HepG2 (cell line): ENCODE data around the gene RILP. TPM values are rescaled to one million over a fixed set of nuclear protein-coding genes. Genes with fewer than 3 reads are reported as not detected.

Experiments used
- CEBPZ ChIP-seq: IDR thresholded peaks from 2 replicates; pipeline ENCODE4 v1.6.1; 2012; ENCODE audit warnings: low read length, improper control_type of control experiment
- CREB1 ChIP-seq, 2 experiments: fragments of 450-650 bp in 1 of 2; IDR thresholded peaks; 2 replicates each; pipeline ENCODE4 v1.6.1; 2016 to 2017; ENCODE audit warnings: control low read depth in 1 of 2, mild to moderate bottlenecking in 1 of 2, missing compliant biosample characterization in 1 of 2, missing genetic modification characterization in 1 of 2
- DNMT3B ChIP-seq: conservative IDR thresholded peaks from 2 replicates; pipeline ENCODE4 v1.6.1; 2016; ENCODE audit warnings: missing biosample characterization, control low read depth
- ETV6 ChIP-seq: sonication (generic); formaldehyde crosslinking; conservative IDR thresholded peaks from 2 replicates; pipeline ENCODE4 v1.4.0; 2020; ENCODE audit warnings: missing genetic modification reagents
- HNF1B ChIP-seq: sonication (generic); formaldehyde crosslinking; IDR thresholded peaks from 2 replicates; pipeline ENCODE4 v1.5.1; 2020; ENCODE audit warnings: mild to moderate bottlenecking, moderate library complexity, missing genetic modification reagents
- IRF9 ChIP-seq: sonication (generic); formaldehyde crosslinking; IDR thresholded peaks from 2 replicates; pipeline ENCODE4 v1.8.0; 2022; ENCODE audit warnings: missing genetic modification reagents, mild to moderate bottlenecking, borderline replicate concordance
- PITX1 ChIP-seq: sonication (generic); formaldehyde crosslinking; IDR thresholded peaks from 2 replicates; pipeline ENCODE4 v1.5.1; 2020; ENCODE audit warnings: mild to moderate bottlenecking, missing genetic modification reagents
- RFX1 ChIP-seq: fragments of 450-650 bp; IDR thresholded peaks from 2 replicates; pipeline ENCODE4 v1.6.1; 2017
- SIN3A ChIP-seq: IDR thresholded peaks from 2 replicates; pipeline ENCODE4 v1.6.1; 2011; ENCODE audit warnings: low read depth, mild to moderate bottlenecking, control low read depth, low read length, borderline replicate concordance
- ZBED4 ChIP-seq: sonication (generic); formaldehyde crosslinking; IDR thresholded peaks from 2 replicates; pipeline ENCODE4 v1.4.0; 2020; ENCODE audit warnings: missing genetic modification reagents, borderline replicate concordance
- ZBTB20 ChIP-seq: sonication (generic); formaldehyde crosslinking; IDR thresholded peaks from 2 replicates; pipeline ENCODE4 v1.8.1; 2023; ENCODE audit warnings: missing genetic modification reagents, low read depth, mild to moderate bottlenecking, borderline replicate concordance
- ZFX ChIP-seq: sonication (generic); formaldehyde crosslinking; IDR thresholded peaks from 2 replicates; pipeline ENCODE4 v1.4.0; 2020; ENCODE audit warnings: mild to moderate bottlenecking, low read depth, missing genetic modification reagents, moderate library complexity
- ZNF513 ChIP-seq: sonication (generic); formaldehyde crosslinking; conservative IDR thresholded peaks from 2 replicates; pipeline ENCODE4 v1.5.0; 2020; ENCODE audit warnings: missing genetic modification reagents
- ZSCAN29 ChIP-seq: sonication (generic); formaldehyde crosslinking; conservative IDR thresholded peaks from 2 replicates; pipeline ENCODE4 v1.4.0; 2020; ENCODE audit warnings: mild to moderate bottlenecking, missing genetic modification reagents
- polyA plus RNA-seq, 8 experiments: library from polyadenylated mRNA; depleted of rRNA in 3 of 8; stranded (reverse) in 7 of 8; unstranded in 1 of 8; fragments of >200 nt; fragmentation: Illumina TruSeq in 4 of 8; extraction: Trizol in 4 of 8; gene quantifications; 2 replicates each; pipeline versions ENCODE4 v1.2.1 to v1.2.3, GENCODE V29; 2011 to 2016; ENCODE audit warnings: low read depth in 4 of 8, missing spikeins in 1 of 8, mixed read lengths in 1 of 8; ENCODE audit not compliant: insufficient read depth in 1 of 8
- total RNA-seq, 5 experiments: library from RNA; depleted of rRNA; stranded (reverse); fragments of >200 nt; fragmentation: Illumina TruSeq; extraction: Trizol; gene quantifications; 2 replicates each; pipeline ENCODE4 v1.2.3, GENCODE V29; 2016; ENCODE audit warnings: low read depth in 1 of 5
- TF ChIP-seq, protein P1 (sequence below): sonication (generic); formaldehyde crosslinking; IDR thresholded peaks from 2 replicates; pipeline ENCODE4 v1.9.0; 2021; ENCODE audit warnings: missing genetic modification reagents, borderline replicate concordance

Gene RILP
- total and polyA plus RNA-seq, 2 of the 13 experiments (the other 11 are each of a cell fraction or from before 2014, with no cell fraction given) = 6.6 to 8.1 TPM

DNA sequence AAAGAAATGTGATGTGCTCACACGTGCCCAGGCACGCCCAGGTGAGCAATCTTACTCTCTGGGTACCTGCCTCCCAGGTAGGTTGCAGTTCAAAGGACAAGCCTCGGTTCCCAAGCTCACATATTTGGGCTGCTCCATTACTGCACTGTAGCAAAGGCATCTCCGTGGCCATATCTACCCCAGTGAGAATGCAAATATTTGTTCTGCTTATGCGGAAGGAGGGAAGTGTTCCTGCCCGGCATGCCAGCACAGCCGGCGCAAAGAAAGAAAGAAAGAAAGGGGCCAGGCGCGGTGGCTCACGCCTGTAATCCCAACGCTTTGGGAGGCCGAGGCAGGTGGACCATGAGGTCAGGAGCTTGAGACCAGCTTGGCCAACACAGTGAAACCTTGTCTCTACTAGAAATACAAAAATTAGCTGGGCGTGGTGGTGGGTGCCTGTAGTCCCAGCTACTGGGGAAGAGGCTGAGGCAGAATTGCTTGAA is 51.8 kb downstream of the RILP start (continued):
- TF ChIP-seq ZBED4 (CRISPR knock-in tag) (peak; percentile 73; the same call in 1 of the 2 replicates), CREB1 (IDR thresholded peaks at IDR 0.05) (no peak), CREB1 (CRISPR knock-in tag; IDR thresholded peaks at IDR 0.05) (no peak; the same call in 1 of the 2 replicates), ZNF513 (CRISPR knock-in tag) (no peak), SIN3A (no peak), ZBTB20 (peak; percentile 63; the same call in 1 of the 2 replicates), PITX1 (CRISPR knock-in tag) (peak; percentile 84; the same call in 1 of the 2 replicates), RFX1 (no peak), ZSCAN29 (CRISPR knock-in tag) (no peak), ZFX (CRISPR knock-in tag) (peak; percentile 59; the same call in 1 of the 2 replicates), IRF9 (CRISPR knock-in tag) (no peak), DNMT3B (CRISPR knock-in tag) (no peak), CEBPZ (no peak), ETV6 (CRISPR knock-in tag) (no peak), HNF1B (CRISPR knock-in tag) (peak; percentile 70)
- TF ChIP-seq, protein P1, sequence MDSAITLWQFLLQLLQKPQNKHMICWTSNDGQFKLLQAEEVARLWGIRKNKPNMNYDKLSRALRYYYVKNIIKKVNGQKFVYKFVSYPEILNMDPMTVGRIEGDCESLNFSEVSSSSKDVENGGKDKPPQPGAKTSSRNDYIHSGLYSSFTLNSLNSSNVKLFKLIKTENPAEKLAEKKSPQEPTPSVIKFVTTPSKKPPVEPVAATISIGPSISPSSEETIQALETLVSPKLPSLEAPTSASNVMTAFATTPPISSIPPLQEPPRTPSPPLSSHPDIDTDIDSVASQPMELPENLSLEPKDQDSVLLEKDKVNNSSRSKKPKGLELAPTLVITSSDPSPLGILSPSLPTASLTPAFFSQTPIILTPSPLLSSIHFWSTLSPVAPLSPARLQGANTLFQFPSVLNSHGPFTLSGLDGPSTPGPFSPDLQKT (CRISPR knock-in tag) = no peak
